ENCODE results near the gene ATP2C2. TPM values are rescaled to one million over a fixed set of nuclear protein-coding genes. Genes with fewer than 3 reads are reported as not detected.
"Not testable (repeated sequence)": the region's sequence is repeated elsewhere in the genome, so short reads cannot be mapped to it uniquely, and the experiment has no call there.

Gene ATP2C2
- total and polyA plus RNA-seq, 7 donors: 0.03 to 0.06 TPM; not detected in 5

DNA sequence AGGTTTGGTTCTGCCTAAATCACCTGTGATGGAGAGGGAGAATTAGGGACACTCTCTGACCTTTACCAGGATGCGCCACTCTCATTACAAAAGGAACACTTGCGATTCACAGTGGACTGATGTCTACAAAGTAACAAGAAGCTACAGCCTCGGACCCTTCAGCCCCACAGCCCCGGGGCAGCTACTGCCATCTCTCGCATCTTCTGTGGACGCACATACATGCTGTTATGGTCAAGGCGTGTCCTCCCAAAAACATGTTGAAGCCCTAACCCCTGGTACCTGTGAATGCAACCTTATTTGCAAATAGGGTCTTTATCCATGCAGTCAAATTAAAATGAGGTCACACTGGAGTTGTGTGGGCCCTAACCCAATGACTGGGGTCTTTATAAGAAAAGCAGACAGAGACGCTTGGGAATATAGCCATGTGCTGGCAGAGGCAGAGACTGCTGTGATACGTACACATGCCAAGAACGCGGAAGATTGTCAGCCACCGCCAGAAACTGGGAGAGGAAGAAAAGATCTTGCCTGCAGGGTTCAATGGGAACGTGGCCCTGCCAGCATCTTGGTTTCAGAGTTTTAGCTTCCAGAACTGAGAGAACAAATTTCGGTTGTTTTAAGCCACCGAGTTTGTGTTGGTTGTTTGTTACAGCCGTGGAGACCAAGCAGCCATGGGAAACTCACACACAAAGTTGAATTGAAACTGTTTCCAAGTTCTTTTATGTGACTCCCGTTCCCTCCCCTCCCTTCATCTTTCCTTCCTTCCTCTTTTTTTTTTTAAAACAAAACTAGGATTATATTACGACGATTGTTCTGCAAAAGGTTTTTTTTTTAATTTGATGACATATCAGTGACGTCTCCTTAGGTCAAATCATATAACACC is 23.1 kb downstream of the ATP2C2 start:
- Histone ChIP-seq H3K36me3 (ENCODE audit: insufficient read depth in 1 of 2, low read depth in 1 of 2) (no peaks in the 10 kb centered on the region), H3K4me1 (no peaks in the 10 kb centered on the region), H3K9me3 (no peaks in the 10 kb centered on the region), H3K27ac (no peak overlapping the region), H3K4me3 (no peak overlapping the region), H3K27me3 (ENCODE audit: insufficient read depth in 3 of 3, low read length in 2 of 3) (peaks cover 0 to 23% (median 6%) of the 10 kb centered on the region in 3 donors)
- no peak for ATAC-seq
- DNase-seq: no peak
- TF ChIP-seq, protein P1, sequence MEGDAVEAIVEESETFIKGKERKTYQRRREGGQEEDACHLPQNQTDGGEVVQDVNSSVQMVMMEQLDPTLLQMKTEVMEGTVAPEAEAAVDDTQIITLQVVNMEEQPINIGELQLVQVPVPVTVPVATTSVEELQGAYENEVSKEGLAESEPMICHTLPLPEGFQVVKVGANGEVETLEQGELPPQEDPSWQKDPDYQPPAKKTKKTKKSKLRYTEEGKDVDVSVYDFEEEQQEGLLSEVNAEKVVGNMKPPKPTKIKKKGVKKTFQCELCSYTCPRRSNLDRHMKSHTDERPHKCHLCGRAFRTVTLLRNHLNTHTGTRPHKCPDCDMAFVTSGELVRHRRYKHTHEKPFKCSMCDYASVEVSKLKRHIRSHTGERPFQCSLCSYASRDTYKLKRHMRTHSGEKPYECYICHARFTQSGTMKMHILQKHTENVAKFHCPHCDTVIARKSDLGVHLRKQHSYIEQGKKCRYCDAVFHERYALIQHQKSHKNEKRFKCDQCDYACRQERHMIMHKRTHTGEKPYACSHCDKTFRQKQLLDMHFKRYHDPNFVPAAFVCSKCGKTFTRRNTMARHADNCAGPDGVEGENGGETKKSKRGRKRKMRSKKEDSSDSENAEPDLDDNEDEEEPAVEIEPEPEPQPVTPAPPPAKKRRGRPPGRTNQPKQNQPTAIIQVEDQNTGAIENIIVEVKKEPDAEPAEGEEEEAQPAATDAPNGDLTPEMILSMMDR (IDR thresholded peaks at IDR 0.05): no peak
- intact Hi-C loops (cut with DNase I): no loop called here
- 34 to 37% (median 35%) methylated on average over 20 of the region's 20 CpGs for WGBS, 3 donors

GRCh38 chr16:84392031-84392360 is 23.7 kb downstream of the ATP2C2 start:
- no peak overlapping the region for H3K27ac ChIP-seq
- TF ChIP-seq, protein P1 (IDR thresholded peaks at IDR 0.05): no peak
- no peaks in the 10 kb centered on the region for H3K36me3 ChIP-seq (ENCODE audit: insufficient read depth in 1 of 2, low read depth in 1 of 2)
- peaks cover 0 to 23% (median 6%) of the 10 kb centered on the region in 3 donors for H3K27me3 ChIP-seq (ENCODE audit: insufficient read depth in 3 of 3, low read length in 2 of 3)
- H3K9me3 ChIP-seq: no peaks in the 10 kb centered on the region
- ATAC-seq (no peak), DNase-seq (no peak)
- no peak overlapping the region for H3K4me3 ChIP-seq
- H3K4me1 ChIP-seq: no peaks in the 10 kb centered on the region
- intact Hi-C loops (cut with DNase I): no loop called here

GRCh38 chr16:84396082-84396481 is 27.7 kb downstream of the ATP2C2 start:
- H3K27me3 ChIP-seq (ENCODE audit: insufficient read depth in 3 of 3, low read length in 2 of 3): peaks cover 0 to 23% (median 6%) of the 10 kb centered on the region in 3 donors
- WGBS, 3 donors: 63 to 81% (median 68%) methylated on average over 10 of the region's 10 CpGs
- H3K27ac ChIP-seq; H3K36me3 ChIP-seq (ENCODE audit: insufficient read depth in 1 of 2, low read depth in 1 of 2); H3K4me3 ChIP-seq; H3K4me1 ChIP-seq; ATAC-seq; DNase-seq; intact Hi-C loops (cut with DNase I); H3K9me3 ChIP-seq: not testable (repeated sequence)

- Histone ChIP-seq H3K27ac (no peak overlapping the region), H3K36me3 (ENCODE audit: insufficient read depth in 1 of 2, low read depth in 1 of 2) (no peaks in the 10 kb centered on the region), H3K9me3 (no peaks in the 10 kb centered on the region), H3K4me3 (no peak overlapping the region), H3K27me3 (ENCODE audit: insufficient read depth in 3 of 3, low read length in 2 of 3) (peaks cover 0 to 23% (median 6%) of the 10 kb centered on the region in 3 donors), H3K4me1 (no peaks in the 10 kb centered on the region)
- ATAC-seq (no peak), DNase-seq (no peak)
- TF ChIP-seq, protein P1 (IDR thresholded peaks at IDR 0.05): no peak
- intact Hi-C loops (cut with DNase I): no loop called here
- WGBS, 3 donors: 34 to 42% (median 37%) methylated on average over 9 of the region's 9 CpGs
Observed at GRCh38 chr16:84396537-84397008, 28.2 kb downstream of the ATP2C2 start.

DNA sequence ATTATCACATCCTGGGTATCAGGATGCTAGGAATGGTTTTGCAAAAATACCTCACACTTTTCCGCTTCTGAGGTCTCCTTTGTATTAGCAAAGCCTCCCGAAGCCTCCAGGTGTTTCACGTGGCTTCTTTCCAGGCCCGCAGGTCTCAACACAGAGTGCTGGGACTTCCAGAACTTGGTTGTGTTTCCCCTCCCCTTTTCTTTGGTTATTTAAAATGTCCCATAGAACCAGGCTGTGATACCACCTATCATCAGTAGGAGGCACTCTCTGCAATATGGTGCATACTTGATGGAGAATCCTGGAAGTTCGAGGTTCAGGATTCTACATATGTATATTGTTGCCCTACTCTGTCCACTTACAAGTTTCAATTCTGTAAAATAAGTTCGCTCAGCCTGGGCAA is 28.8 kb downstream of the ATP2C2 start:
- Histone ChIP-seq H3K4me3 (no peak overlapping the region), H3K27ac (no peak overlapping the region), H3K27me3 (ENCODE audit: insufficient read depth in 3 of 3, low read length in 2 of 3) (peaks cover 0 to 20% (median 6%) of the 10 kb centered on the region in 3 donors), H3K9me3 (no peaks in the 10 kb centered on the region), H3K4me1 (no peaks in the 10 kb centered on the region), H3K36me3 (ENCODE audit: insufficient read depth in 1 of 2, low read depth in 1 of 2) (no peaks in the 10 kb centered on the region)
- TF ChIP-seq, protein P1 (IDR thresholded peaks at IDR 0.05): no peak
- DNase-seq: no peak
- no peak for ATAC-seq
- WGBS, 3 donors: 86 to 89% (median 86%) methylated on average over 6 of the region's 6 CpGs
- intact Hi-C loops (cut with DNase I): no loop called here

Data from psoas muscle (tissue), 8 donors.